Lung (tissue), 12 donors: ENCODE data around the gene ZMYM3. TPM values are rescaled to one million over a fixed set of nuclear protein-coding genes. Genes with fewer than 3 reads are reported as not detected.
A peak's percentile ranks its signal among the peaks of the same experiment; 100 is the strongest.

Experiments
- ATAC-seq: fragments of 200-7000 bp; cut with Tn5 transposase; one replicate; pipeline ENCODE4 v1.9.1; 2020; ENCODE audit warnings: moderate number of reproducible peaks; ENCODE audit not compliant: insufficient read depth, low FRiP score
- DNase-seq, 3 donors: peaks; one replicate each; pipeline ENCODE4 v3.0.0-alpha.2; 2013 to 2017
- H3K27ac ChIP-seq, 2 donors: one replicate each; pipeline ENCODE4 v1.5.1; 2013; ENCODE audit warnings: mild to moderate bottlenecking in 2 of 2, moderate library complexity in 2 of 2, control low read depth in 1 of 2, inconsistent platforms in 1 of 2, low read depth in 1 of 2, low read length in 1 of 2
- H3K27me3 ChIP-seq, 3 donors: one replicate each; pipeline ENCODE4 v1.5.1; 2013; ENCODE audit warnings: low read length in 2 of 3; ENCODE audit not compliant: control insufficient read depth in 3 of 3, insufficient read depth in 3 of 3
- H3K36me3 ChIP-seq, 4 donors: one replicate each; pipeline ENCODE4 v1.5.1; 2013; ENCODE audit warnings: low read length in 4 of 4, mild to moderate bottlenecking in 1 of 4, moderate library complexity in 1 of 4; ENCODE audit not compliant: control insufficient read depth in 4 of 4, insufficient read depth in 4 of 4
- H3K4me1 ChIP-seq, 5 donors: one replicate each; pipeline ENCODE4 v1.5.1; 2013; ENCODE audit warnings: low read length in 5 of 5, mild to moderate bottlenecking in 2 of 5, moderate library complexity in 1 of 5; ENCODE audit not compliant: control insufficient read depth in 5 of 5, insufficient read depth in 5 of 5
- H3K4me3 ChIP-seq: one replicate; pipeline ENCODE4 v1.5.1; 2013; ENCODE audit warnings: mild to moderate bottlenecking, control low read depth, moderate library complexity
- H3K9ac ChIP-seq, 2 donors: one replicate each; pipeline ENCODE4 v1.5.1; 2013; ENCODE audit warnings: low read length in 2 of 2, control low read depth in 1 of 2; ENCODE audit not compliant: insufficient read depth in 1 of 2
- H3K9me3 ChIP-seq, 4 donors: one replicate each; pipeline ENCODE4 v1.5.1; 2013; ENCODE audit warnings: low read length in 3 of 4, mild to moderate bottlenecking in 1 of 4, moderate library complexity in 1 of 4; ENCODE audit not compliant: control insufficient read depth in 4 of 4, insufficient read depth in 3 of 4
- CTCF ChIP-seq: IDR thresholded peaks from 2 replicates; pipeline ENCODE4 v1.5.1; 2012; ENCODE audit warnings: mild to moderate bottlenecking; ENCODE audit errors: control extremely low read depth, extremely low read depth
- WGBS, 2 donors: extraction: QIAGEN DNeasy Blood & Tissue Kit; methylation state at CpG; one replicate each; pipeline ENCODE4 v1.1.7; 2013; 5-methylcytosine and 5-hydroxymethylcytosine counted together
- polyA plus RNA-seq, 2 donors: library from polyadenylated mRNA; stranded (reverse); fragments of 200-250 nt; gene quantifications; one replicate each; pipeline ENCODE4 v1.2.1, GENCODE V29; 2013
- total RNA-seq, 2 donors: library from RNA; depleted of rRNA in 1 of 2; stranded (reverse); fragments of >200 nt in 1 of 2; gene quantifications; one replicate each; pipeline ENCODE4 v1.2.1, GENCODE V29; 2014 to 2021
- donor health status: control.
- donor health status: control.
- donor health status: Bipolar disorder and iron deficiency.
- donor health status: healthy.
- donor health status: DM: yes; HTN: yes; CAD: no.

ZMYM3 gene
- total and polyA plus RNA-seq, 4 donors, result 5.8 to 23.4 (median 15.7) TPM

GRCh38 chrX:71252221-71252620, 1.7 kb downstream of the ZMYM3 start:
- no peak for ATAC-seq
- Histone ChIP-seq H3K4me1 (peaks cover 0 to 25% (median 0%) of the 10 kb centered on the region in 5 donors), H3K27me3 (no peaks in the 10 kb centered on the region), H3K4me3 (no peak overlapping the region), H3K9ac (no peak overlapping the region), H3K27ac (no peak overlapping the region), H3K36me3 (peaks cover 4 to 13% (median 8%) of the 10 kb centered on the region in 4 donors), H3K9me3 (no peaks in the 10 kb centered on the region)
- DNase-seq, result no peak
- 34 to 68% methylated on average over 2 of the region's 2 CpGs for WGBS, 2 donors
- no peak for TF ChIP-seq CTCF

- no peak overlapping the region for H3K4me3 ChIP-seq
- DNase-seq (peak in 1 of 3 donors; percentile 21), ATAC-seq (no peak)
- H3K27me3 ChIP-seq, result no peaks in the 10 kb centered on the region
- no peak overlapping the region for H3K27ac ChIP-seq
- peaks cover 0 to 25% (median 0%) of the 10 kb centered on the region in 5 donors for H3K4me1 ChIP-seq
- 2 to 38% methylated on average over 7 to 8 of the region's 8 CpGs for WGBS, 2 donors
- H3K9me3 ChIP-seq, result no peaks in the 10 kb centered on the region
- H3K9ac ChIP-seq, result peak overlapping the region in 1 of 2 donors; percentile 11
- TF ChIP-seq CTCF, result no peak
- peaks cover 4 to 16% (median 13%) of the 10 kb centered on the region in 4 donors for H3K36me3 ChIP-seq
These were observed 2.4 kb downstream of the ZMYM3 start for GRCh38 chrX:71251466-71251973.

- H3K27ac ChIP-seq, result no peak overlapping the region
- no peaks in the 10 kb centered on the region for H3K27me3 ChIP-seq
- peaks cover 5 to 20% (median 17%) of the 10 kb centered on the region in 4 donors for H3K36me3 ChIP-seq
- H3K9me3 ChIP-seq, result no peaks in the 10 kb centered on the region
- H3K4me1 ChIP-seq, result peaks cover 0 to 22% (median 0%) of the 10 kb centered on the region in 5 donors
- no peak for TF ChIP-seq CTCF
- DNase-seq, result no peak
- no peak overlapping the region for H3K9ac ChIP-seq
- no peak overlapping the region for H3K4me3 ChIP-seq
- 74 to 80% methylated on average over 4 to 9 of the region's 9 CpGs for WGBS, 2 donors
- ATAC-seq, result no peak
These were observed 3.1 kb downstream of the ZMYM3 start for GRCh38 chrX:71250841-71251240.

- Histone ChIP-seq H3K27me3 (no peaks in the 10 kb centered on the region), H3K9ac (no peak overlapping the region), H3K36me3 (peaks cover 14 to 36% (median 29%) of the 10 kb centered on the region in 4 donors), H3K27ac (no peak overlapping the region), H3K4me1 (no peaks in the 10 kb centered on the region), H3K4me3 (no peak overlapping the region), H3K9me3 (peaks cover 0 to 7% (median 0%) of the 10 kb centered on the region in 4 donors)
- no peak for TF ChIP-seq CTCF
- DNase-seq (no peak), ATAC-seq (no peak)
- WGBS, 2 donors, result 78 to 84% methylated on average over 2 of the region's 2 CpGs
These were observed 8.8 kb downstream of the ZMYM3 start for GRCh38 chrX:71245159-71245558.
